GM21515 (cell line): ENCODE results near the gene IL17REL.

Experiments used
- ATAC-seq: cut with Tn5 transposase; IDR thresholded peaks from one replicate; pipeline ENCODE4 v1.9.1; 2021; ENCODE audit not compliant: unreplicated experiment

Gene IL17REL

DNA sequence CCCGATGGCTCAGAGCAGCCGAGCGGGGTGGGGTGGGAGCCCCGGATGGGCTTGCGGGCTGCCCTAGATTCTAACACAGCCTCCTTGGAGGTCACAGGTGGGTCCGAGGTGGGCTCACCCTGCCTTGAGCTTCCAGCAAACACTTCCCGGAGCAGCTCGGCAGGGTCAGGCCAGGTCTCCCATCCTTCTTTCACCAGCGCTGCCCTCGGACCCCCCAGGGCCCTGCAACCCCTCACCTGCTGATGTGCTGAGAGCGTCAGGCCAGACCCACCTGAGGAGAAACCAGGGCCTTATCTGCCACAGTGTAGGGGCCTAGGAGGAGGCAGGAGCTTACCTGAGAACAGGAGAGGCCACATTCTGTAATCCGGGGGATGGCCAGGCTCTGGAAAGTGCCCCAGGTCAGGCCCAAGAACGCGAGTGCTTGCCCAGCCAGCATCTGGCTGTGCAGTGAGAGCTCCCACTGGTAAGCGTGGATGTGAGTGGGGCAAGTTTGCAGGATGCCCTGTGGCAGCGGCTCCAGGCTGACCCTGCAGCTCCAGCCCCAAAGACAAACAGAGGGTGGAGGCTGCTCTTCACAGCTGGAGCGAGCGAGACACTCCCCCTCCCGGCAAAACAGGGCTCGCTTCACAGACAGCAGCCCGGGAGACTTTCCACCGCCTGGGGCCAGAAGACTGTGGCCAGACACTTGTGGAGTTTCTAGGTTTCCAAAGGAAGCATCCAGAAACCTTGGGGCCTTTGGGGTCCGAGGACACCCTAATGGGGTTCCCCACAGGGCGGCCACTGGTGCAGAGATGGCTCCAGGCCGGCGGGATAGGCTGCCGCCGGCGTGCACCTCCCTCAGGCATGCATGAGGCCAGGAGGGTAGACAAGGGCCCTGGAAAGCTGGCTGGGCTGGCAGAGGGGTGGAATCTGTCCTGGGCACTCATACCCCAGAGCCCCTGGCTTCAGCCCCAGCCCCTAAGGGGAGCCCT lies at the start of gene IL17REL:
Gene IL17REL, minus strand, starts transcription at position 555 of the 971 bp plus-strand sequence. Its CDS starts 119 bp downstream, at position 436.
- no peak for ATAC-seq

DNA sequence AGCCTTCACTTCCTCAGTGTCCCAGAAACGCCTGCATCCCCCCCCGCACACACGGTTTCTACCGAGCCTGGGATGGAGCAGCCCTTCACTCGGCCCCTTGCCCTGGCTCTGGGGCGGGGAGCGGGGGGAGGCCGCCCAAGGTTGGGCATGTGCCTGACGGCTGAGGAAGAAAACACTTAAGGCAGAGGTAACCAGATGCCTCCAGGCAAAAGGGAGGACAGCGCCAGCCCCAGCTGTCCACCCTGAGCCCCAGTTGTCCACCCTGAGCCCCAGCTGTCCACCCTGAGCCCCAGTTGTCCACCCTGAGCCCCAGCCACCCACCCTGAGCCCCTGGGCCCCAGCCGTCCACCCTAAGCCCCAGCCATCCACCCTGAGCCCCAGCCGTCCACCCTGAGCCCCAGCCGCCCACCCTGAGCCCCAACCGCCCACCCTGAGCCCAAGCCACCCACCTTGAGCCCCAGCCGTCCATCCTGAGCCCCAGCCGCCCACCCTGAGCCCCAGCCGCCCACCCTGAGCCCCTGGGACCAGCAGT lies 49.3 kb upstream of the IL17REL start:
- no peak for ATAC-seq

DNA sequence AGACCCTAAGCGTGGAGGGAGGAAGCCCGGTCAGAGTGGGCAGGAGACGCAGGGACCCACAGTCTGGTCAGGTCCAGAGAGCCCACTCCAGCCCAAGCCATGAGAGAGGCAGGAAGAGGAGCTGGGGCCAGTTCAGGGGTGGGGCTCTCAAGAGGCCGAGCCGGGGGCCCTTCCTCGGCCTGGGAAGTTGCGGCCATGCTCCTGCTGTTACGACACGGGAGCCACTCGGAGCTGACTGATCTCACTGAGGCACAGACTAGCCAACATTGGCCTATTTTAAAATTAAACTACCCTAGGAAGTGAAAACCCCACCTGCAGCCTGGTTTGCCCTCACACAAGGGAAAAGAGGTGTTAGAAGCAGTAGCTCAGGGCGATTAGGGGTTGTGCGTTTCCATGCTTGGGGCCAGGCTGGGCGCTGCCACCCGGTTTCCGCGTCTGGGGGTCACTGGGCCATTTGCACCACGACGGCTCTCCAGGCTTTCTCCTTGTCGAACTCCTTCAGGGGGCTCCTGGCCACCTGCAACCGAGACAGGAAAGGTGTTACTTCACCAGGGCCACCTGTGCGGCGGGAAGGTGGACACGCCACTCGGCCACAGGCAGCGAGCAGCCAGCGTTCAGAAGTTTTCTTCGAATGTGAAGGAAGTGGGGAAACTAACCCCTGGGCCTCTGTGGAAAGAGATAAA lies 48.7 kb upstream of the IL17REL start:
- no peak for ATAC-seq

DNA sequence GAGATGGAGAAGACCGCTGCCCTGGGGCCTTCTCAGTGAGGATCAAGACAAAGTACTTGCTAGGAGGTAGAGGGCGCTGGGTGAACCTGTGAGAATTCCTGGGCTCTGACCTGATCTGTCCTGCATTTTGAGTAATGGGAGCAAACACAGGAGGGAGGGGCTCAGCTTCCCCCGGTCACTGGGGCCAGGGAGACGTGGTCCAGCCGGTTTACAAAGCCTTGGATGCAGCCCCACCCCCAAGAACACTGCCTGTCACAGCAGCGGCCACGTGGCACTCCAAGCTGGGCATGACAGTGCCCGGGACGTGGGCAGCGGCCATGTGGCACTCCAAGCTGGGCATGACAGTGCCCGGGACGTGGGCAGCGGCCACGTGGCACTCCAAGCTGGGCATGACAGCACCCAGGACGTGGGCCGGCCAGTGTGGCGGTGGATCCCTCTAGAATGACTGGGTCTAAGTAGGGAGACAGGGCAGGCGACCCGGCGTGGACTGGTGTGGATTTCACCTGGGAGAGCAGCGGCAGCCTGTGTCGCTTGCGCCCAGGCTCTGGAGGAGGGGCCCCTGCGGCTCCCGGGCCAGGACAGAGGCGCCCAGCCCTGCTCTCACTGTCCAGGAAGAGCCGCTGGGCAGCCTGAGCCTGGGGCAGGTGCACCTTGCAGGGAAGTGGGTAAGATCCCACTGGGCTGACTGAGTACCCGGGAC lies 48.0 kb upstream of the IL17REL start:
- ATAC-seq, result no peak

DNA sequence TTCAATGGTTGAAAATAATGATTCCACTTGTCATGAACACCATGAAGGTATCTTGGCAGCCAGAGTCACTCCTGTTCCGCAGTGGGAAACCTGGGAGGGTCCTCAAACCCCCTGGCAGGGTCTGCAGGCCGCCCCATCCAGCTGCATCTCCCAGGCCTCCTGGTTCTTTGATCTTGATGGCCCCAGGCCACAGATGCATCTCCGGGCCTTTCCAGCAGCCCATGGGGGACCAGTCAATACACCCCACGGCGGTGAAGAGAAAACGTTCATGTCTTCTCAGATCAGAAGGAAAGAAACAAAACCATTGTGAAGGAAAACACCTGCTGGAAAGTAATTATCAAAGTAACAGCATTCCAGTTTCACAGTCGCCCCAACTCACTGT lies 47.3 kb upstream of the IL17REL start:
- ATAC-seq, result no peak

DNA sequence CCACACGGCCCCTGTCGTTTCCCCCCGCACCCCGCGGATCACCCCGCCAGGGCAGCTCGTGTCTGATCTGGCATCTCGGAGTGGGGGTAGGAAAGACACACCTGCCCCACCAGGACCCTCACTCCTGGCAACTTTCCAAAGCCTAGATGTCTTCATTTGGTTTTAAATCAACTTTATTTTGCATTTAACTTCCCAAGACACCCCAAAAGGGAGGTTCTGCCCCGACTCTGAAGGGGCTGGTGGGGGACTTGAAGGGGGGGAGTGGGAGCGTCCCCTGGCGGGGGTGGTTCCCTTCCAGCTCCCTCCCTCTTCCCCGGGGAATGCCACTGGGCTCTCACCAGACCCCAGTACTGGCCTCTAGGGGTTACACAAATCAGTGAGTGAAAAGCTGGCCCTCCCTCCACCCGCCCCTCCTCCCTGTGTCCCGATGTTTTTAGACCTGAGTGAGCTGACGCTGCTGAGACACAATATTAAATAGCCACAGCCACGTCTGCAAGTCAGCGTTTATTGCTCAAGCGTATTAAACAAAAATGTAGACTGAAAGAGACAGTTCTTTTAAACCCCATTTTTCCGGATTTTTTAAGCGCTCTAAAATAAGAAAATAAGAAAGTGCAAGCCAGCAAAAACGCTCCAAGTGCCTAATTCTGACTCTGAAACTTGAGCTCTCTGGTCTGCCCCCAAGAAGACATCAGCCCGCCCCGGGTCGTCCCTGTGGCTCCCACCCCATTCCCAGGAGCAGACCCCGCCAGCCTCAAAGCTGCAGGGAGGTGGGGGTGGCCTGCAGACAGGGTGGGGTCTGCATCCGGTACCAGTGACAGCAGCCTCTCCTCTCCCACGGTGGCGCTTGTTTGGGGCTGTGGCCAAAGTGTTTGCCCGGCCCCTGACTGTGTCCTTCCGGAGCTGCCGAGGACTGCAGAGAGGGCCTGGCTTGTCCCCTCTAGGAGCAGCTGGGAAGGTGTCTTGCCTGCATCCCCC lies 46.6 kb upstream of the IL17REL start:
- no peak for ATAC-seq

DNA sequence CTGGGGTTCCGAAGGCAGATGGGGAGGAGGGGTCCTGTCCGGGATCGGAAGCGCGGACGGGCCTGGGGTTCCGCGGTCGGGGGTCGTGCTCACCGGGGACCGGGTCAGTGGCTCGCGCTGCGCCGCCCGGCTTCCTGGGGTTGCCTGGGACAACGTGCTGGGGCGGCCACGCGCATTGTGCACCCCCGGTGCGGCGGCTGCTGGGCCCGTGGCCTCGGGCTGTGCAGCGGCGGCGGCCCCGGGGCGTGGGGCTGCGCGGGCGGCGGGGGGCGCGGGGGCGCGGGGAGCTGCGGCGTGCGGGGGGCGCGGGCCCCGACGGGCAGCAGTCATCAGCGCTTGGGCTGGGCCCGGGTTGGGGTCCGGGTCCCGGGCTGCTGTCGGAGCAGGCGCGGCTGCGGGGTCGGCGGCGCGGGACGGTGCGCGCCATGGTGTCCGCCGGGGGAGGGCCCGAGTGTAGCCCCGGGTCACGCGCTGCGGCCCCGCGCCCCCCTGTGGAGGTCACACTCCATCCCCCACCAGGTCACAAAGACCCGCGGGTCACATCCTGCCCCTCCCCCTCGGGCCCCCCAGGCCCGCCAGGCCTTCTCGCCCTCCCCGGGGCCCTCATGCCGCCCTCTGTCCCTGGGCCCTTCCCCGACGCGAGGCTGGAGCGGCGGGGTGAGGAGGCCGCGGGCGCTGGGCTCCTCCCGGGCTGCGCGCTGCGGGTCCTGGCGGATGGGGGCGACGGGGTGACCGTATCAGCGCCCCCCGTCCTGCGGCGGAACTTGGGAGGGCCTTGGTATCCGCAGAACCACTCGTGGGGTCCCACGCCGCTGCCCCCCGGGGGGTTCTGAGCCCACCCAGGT lies 45.7 kb upstream of the IL17REL start, which contains the start of gene TTLL8:
Gene TTLL8, minus strand, starts transcription at position 238 of the 845 bp plus-strand sequence.
- no peak for ATAC-seq

DNA sequence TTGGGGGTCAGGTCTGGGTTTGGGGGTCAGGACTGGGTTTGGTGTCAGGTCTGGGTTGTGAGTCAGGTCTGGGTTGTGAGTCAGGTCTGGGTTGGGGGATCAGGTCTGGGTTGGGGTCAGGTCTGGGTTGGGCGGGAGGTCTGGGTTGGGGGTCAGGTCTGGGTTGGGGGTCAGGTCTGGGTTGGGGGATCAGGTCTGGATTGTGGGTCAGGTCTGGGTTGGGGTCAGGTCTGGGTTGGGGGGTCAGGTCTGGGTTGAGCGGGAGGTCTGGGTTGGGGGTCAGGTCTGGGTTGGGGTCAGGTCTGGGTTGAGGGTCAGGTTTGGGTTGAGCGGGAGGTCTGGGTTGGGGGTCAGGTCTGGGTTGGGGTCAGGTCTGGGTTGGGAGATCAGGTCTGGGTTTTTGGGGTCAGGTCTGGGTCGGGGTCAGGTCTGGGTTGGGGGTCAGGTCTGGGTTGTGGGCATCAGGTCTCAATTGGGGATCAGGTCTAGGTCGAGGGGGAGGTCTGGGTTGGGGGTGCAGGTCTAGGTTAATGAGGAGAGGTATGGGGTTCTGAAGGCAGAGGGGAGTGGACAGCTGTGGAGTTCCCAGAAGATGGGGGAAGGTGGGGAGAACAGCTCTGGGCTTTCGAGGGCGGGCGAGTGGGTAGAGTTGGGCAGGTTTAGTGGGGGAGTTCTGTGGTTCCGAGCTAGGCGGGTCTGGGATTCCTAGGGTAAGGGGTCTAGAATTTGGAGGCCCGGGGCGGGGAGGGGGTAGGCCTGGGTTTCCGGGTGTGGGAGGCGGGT lies 44.9 kb upstream of the IL17REL start:
- ATAC-seq, result no peak

DNA sequence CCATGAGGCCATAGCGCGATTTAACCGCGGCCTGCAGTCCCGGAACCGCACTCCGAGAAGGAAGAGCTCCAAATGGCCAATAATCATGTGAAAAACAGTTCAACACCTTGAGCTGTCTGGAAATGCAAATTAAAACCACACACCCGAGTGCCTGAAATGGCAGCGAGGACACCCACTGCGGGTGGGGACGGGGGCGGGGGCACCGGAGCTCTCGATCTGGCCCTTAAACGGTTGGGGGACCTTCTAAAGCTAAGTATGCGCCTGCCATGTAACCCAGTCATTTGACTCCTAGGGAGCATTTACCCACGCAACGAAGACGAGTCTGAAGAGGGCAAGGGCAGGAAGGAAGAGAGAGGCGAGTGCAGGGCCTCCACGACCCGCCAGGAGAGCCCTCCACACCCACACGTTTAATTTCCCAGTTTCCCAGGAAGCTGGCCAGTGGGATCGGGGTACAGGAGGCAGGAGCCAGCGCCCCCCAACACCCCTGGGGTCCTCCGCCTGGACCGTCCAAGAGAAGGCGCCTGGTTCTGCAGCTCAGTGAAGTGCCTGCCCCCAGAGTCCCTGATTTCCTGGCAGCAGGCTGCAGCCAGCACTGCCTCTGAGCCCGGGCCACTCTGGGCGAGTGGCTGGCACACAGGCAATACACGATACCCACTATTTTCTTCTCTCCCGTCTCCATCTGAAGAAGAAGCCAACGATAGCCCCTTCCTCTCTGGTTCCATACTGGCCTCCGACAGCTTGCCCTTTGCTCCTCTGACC lies 43.8 kb upstream of the IL17REL start:
- no peak for ATAC-seq

DNA sequence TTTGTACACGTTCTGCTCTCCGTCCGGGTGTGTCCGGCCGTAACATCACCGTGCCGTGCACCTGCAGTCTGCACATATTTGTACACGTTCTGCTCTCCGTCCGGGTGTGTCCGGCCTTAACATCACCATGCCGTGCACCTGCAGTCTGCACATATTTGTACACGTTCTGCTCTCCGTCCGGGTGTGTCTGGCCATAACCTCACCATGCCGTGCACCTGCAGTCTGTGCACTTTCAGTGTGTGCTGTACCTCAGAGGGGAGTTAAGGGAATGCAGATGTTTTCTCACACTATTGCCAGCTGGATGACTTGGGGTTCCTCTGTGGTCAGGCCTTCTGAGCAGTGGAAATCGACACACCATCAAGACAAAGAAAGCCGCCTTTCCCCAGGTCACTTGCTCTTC lies 41.3 kb upstream of the IL17REL start:
- ATAC-seq, result no peak

DNA sequence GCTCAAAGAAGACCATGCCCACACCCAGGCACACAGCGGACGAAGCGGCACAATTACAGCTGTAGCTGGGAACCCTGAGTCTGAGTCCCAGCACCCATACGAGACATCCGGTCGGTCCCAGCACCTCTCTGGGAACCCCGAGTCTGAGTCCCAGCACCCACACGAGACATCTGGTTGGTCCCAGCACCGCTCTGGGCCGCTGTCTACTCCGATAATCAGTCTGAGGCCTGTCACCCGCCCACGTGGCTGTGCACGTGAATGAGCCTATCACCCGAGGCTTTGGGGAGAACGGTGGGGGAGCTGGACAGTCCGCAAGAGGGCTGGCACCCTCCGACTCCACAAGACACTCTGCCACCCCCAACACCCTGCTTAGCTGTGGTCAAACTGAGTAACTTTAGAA lies 39.4 kb upstream of the IL17REL start:
- no peak for ATAC-seq

DNA sequence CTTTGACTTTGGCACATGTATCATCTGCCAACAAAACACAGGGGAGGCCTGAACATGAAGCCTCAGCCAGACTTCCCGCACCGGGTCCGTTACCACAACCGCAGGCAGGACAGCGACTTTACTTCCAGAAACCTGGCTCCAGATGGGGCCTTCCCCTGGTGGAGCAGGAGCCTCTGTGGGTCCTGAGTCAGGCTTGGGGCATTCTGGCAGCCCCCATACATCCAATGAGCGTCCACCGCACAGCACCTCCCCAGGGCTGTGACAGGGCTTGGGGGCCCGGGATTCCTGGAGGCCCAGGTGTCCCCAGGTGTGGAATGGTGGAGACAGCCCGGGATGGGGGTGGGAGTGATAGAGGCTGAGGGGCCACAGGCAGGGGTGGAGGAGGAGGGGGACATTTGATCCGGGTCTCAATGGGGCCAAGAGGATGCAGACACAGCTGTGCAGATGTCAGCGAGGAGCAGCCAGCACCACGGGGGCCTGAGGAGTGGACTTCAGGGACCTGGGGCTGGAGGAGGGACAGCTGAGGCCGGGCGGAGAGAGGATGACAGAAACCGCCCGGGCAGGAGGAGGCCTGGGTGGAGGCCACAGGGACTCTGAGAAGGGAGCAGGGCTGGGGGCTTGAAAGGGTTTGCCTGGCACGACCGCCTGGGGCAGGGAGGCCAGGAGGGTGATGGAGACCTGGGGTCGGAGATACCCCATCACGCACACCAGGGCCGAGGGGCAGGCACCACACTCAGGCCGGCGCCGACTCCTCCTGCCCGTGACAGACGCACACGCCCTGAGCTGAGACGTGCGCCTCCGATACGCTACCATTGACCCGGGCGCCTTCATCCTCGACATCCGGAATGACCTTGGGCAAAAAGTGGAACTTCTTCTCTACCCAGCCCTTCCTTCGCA lies 37.0 kb upstream of the IL17REL start:
- ATAC-seq, result no peak

DNA sequence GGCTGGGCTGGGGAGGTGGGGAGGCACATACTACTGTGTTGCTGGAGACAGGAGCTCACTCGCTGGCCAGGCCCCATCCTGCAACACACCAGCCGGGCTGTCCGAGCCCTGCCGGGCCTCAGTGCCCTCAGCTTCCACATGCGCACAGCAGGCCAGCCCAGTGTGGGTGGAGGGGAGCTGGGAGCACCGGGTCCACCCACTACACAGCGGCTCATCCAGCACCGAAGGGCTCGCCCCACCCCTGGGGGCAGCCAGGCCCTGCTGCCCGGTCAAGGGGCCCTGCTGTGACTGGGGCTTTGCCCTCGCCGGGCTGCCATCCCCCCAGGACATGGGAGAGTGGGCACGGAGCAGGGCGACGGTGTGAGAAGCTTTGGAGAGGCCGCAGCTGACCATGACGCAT lies 36.3 kb upstream of the IL17REL start:
- ATAC-seq, result no peak

DNA sequence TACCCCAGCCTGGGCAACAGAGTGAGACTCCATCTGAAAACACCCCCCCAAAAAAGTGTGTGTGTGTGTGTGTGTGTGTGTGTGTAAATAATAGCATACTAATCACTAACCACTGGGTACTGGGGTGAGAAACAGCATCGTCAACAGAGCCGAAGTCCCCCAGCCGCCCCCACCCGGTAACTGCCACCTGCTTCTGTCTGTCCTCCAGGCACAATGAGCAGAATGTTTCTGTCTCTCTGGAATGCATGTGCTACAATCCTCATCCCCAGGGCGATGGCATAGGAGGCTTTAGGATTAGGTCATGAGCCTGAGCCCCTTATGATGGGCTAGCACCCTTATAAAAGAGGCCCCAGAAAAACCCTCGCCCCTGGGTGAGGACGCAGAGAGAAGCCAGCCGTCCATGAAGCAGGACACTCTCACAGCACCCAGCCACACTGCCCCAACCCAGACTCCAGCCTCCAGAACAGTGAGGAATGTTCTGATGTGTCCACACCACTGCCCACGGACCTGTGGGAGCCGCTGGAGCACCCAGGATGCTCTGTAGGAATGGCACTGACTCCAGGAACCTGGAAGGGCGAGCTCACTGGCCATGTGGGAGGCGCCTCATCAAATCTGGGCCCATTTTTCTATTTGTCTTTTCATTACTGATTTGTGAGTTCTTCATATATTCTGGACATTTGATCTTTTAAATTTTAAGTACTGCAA lies 35.6 kb upstream of the IL17REL start:
- no peak for ATAC-seq

DNA sequence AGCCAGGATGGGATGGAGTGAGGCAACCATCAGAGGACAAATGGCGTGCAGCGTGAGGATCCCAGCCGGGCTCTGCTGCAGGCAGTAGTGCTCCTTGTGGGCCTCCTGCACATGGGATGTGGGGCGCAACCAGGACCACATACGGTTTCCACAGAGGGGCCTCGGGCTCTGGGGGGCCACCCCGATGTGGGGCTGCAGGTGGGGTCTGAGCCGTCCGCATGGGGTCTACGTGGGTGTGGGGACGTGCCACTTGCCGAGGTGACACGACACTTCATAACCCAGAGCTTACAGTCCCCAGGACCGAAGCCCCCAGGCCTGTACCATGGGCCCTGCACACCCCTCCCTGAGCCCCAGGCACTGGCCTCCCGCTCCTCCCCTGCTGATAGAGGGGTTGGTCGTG lies 34.8 kb upstream of the IL17REL start:
- ATAC-seq, result no peak
